HG02642 (cell line): Measurements from ENCODE around the gene KCNJ6.
"Not testable (repeated sequence)": the region's sequence is repeated elsewhere in the genome, so short reads cannot be mapped to it uniquely, and the experiment has no call there.

ENCODE experiments used
- ATAC-seq: cut with Tn5 transposase; IDR thresholded peaks from one replicate; pipeline ENCODE4 v1.9.1; 2021; ENCODE audit warnings: mild to moderate bottlenecking; ENCODE audit not compliant: unreplicated experiment, poor library complexity

Gene KCNJ6, protein sequence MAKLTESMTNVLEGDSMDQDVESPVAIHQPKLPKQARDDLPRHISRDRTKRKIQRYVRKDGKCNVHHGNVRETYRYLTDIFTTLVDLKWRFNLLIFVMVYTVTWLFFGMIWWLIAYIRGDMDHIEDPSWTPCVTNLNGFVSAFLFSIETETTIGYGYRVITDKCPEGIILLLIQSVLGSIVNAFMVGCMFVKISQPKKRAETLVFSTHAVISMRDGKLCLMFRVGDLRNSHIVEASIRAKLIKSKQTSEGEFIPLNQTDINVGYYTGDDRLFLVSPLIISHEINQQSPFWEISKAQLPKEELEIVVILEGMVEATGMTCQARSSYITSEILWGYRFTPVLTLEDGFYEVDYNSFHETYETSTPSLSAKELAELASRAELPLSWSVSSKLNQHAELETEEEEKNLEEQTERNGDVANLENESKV

DNA sequence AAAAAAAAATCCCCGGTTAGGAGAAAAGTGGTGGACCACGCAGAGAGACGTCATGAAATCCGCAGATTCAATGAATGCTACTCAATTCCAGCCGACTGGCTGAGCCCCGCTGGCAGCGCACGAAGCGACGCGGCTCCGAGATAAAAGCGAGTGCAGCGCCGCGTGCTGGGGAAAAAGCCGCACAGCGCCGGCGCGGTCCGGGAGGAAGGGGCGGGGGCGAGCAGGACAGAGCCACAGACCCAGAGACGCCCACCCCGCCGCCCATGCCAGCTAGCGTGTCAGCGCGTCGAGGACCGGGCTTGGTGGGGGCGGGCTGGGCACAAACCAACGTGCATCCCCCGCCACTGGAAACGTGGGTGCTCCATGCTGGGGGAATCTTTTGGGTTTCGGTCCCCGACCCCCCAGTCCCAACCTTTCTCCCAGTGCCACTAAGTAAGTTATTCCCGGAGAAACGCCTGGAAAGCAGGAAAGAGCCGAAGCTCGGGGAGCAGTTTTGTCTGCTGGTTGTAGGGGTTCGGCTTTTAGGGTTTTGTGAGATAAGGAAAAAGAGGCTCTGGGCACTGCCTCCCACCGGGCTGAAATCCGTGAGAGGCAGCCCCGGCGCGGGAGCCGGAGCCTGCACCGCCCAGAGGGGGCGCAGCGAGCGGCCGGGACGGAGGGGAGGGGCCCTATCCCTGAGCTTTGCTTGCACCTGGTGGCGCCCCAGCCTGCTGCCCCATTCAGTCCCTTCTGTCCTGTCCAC is at the start of gene KCNJ6:
Gene KCNJ6, minus strand, starts transcription at position 148 of the 742 bp plus-strand sequence. CDS start 75,775 bp downstream, outside the sequence.
- no peak for ATAC-seq

DNA sequence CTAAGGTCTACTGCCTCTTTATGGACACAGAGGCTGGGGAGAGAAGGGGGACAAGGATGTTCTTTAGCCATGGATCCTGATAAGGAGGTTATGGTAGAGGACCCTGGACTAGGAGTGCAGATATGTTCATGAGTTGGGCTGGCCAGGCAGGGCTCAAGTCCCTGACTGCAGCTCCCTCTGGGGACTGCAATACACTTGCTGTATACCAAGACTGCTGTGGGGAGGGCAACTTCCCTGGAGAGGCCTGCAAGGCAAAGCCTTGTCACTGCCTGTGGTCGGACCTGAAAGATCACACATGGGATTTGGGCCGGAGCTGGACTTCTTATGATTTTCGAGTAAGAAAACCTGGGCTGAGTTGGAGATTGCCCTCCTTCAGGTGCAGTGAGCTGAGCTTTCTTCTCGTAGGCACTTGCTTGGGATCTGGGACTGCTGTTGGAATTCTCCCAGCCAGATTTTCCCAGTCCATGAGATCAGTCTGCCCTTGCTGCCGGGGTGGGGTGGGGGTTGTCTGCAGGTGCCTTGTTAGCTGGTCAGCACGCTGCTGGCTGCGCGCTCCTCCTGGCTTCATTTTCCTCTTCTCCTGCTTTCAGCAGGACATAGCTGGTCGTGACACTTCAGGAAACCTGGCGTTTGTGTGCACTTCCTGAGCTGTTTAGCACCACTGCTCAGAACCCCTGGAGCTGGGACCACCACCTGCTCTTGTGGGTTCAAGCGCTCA is 49.0 kb upstream of the KCNJ6 start:
- no peak for ATAC-seq

DNA sequence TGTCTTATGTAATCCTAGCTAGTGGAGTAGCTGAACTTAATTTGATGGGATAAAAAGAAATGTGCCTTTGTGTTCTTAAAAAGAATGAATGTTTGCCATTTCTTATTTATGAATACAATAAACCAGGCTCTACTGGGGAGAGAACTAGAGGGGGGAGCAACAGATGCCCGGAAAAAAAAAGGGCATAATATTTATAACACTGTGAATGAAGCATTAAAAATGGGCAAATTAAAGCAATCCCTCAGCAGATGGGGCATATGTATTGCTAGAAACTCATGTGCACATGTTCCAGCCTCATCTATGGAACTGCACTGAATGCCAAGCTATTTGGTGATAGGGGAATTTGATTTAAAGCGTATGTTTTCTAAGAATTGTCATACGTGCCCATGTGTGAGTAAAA is 42.3 kb upstream of the KCNJ6 start:
- ATAC-seq = no peak

DNA sequence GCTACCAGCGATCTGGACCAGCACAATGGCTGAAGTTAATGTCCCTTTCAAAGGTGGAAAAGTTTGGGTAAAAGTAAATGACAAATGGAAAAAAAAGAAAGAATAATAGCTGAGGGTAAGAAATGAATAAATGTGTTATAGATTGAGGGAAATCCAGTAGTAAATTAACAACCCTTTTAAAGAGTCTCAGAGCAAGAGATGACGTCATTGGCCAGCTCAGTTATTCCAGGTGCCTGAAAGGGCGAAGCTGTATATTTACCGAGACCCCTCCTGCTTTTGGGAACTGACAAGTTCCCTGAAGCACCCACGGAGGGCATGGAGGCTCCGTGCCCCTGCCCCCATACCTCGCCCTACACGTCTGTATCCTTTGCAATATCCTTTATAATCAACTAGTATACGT is 40.5 kb upstream of the KCNJ6 start:
- no peak for ATAC-seq

DNA sequence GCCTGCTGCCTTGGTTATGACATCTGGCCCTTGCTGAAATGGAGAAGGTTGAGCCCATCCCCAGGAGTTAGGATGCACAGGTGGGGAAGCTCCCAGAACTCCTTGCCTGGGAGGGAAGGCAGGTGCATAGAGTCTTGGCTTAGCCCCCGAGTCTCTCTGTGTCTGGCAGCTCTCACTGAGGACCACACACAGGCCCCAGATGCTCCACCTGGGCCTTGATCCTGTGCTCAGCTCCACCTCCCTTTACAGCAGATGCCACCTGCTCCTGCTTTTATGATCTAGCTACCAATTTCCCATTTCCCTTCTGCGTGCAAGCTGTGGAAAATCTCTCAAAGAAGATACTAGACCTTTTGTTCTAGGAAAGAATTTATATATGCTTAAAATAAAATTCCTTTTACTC is 28.8 kb upstream of the KCNJ6 start:
- no peak for ATAC-seq

DNA sequence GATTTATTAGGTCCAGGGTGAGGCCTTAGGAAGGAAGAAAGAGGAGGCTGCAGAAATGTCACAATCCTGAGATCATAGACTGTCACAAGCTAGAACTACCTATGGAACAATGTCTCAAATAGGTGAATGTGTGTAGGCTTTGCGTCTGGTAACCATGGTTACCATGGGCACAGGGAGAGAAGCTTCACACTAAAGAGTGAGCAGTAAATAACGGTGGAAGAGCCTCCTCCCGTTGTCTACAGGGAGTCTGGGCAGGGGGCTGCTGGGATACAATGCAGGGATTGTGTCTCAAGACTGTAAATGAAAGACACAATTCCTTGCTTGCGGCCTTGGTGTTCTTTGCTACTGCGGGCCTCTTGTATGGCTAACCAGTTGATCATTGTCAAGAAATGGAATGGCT is 28.2 kb upstream of the KCNJ6 start:
- no peak for ATAC-seq

DNA sequence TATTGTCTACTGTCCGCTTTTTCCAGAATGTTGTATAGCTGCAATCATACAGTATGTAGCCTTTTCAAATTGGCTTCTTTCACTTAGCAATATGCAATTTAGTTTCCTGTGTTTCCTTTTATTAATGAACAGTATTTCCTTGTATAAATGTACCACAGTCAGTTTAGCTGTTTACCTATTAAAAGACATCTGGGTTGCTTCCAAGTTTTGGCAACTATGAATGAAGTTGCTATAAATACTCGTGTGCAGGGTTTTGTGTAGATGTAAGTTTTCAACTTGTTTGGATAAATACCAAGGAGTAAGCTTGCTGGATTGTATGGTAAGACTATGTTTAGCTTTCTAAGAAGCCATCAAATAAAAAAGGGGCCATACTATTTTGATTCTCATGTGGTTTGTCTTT is 24.4 kb upstream of the KCNJ6 start:
- no peak for ATAC-seq

DNA sequence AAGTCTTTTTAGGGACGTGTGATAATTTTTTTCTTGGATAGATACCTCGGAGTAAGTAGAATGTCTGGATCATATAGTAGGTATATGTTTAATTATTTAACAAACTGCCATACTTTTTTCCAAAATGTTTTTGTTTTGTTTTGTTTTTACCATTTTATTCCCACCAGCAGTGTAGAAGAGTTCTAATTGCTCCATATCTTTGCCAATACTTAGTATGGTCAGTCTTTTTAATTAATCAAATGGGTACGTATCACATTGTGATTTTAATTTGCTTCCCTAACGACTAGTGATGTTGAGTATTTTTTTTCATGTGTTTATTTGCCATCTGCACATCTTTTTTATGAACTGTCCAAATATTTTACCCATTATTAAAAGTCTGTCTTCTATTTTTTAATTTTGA is 23.6 kb upstream of the KCNJ6 start:
- no peak for ATAC-seq

DNA sequence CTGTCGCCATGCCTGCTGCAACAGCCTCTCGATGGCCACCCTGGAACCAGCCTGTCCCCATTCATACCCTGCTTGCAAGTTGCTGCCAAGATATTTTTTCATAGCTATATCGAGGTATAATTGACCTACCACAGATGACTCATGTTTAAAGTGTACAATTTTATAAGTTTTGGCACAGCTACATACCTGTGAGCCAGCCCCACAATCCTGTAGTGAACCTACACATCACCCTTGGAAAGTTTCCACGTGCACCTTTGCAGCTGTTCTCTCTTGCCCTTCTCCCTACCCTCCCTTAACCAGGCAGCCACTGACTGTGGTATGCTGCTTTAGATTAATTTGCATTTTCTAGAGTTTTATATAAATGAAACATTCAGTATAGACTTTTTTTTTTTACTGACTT is 23.0 kb upstream of the KCNJ6 start:
- ATAC-seq = no peak

DNA sequence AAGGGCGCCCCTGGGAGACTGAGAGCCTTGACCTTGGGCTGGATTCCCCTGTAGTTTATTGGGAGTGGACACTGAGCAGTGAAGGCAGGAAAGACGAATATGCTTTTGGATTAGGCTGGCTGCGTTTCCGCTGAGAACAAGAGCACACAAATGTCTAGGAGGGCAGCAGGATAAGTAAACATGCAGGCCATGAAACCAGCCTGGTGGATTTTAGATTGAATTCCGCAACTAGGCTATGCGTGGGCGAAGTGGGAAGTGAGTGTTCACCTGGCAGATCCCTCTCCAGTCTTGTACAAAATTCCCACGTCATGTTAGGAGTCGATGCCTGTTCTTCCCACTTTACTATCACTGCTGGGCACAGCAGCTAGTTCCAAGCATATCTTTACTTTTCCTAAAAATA is 21.4 kb upstream of the KCNJ6 start:
- no peak for ATAC-seq

DNA sequence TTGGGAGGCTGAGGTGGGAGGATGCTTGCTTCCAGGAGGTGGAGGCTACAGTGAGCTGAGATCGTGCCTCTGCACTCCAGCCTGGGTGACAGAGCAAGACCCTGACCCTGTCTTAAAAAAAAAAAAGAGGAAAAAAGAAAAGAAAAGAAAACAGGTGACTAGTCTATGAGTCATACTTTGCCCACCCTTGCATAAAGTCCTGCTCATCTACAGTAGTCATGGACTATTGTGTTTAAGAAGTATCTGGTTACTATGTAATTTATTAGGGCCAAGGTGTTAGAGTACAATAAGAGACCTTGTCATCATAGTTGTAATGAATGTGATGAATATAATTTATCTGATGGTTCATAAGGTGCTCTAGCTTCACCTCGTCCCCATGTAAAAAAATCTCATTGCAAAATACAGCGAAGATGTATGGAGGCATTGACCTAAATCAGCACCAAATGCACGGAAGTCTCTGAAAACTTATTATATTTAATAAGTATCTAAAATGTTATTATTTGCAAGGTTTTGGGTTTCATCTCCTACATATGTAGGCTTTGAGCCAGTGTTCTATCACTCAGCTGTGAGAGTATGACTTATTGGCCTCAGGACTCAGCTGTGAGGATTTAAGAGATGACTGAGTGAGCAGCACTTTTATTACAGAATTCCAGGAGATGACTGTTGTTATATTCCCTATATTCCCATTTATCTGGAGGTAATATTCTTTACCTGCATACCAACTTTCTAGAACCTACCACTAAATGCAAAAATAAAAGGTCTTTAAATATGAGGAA is 19.9 kb upstream of the KCNJ6 start:
- ATAC-seq = no peak

DNA sequence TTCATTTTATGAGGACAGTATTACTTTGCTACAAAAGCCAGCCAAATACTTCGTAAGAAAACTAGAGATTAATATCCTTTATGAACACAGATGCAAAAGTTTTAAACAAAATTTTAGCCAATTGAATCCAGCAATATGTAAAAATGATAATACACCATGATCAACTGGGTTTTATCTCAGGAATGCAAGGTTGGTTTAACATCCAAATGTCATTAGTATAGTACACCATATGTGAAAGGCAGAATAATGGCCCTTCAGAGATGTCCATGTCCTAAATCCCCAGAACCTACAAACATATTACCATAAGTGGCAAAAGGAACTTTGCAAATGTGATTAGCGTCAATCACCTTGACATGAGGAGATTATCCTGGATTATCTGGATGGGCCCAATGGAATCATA is 16.7 kb upstream of the KCNJ6 start:
- no peak for ATAC-seq

DNA sequence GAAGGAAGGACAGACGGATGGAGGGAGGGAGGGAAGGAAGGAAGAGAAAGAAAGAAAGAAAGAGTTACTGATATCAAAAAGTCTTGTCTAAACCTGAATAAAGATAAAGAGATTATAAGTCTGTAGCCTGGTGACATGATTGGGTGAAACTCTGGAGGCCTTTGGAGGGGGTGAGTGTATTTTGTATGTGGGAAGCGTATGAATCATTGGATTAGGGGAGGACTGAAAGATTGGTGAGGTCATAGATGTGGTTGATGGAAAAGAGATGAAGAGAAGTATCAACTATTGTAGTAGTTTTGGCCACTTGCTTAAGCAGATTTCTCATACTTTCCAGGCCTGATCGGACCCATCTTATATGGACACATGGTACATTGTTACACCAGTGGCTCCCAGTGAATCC is 11.5 kb upstream of the KCNJ6 start:
- no peak for ATAC-seq

DNA sequence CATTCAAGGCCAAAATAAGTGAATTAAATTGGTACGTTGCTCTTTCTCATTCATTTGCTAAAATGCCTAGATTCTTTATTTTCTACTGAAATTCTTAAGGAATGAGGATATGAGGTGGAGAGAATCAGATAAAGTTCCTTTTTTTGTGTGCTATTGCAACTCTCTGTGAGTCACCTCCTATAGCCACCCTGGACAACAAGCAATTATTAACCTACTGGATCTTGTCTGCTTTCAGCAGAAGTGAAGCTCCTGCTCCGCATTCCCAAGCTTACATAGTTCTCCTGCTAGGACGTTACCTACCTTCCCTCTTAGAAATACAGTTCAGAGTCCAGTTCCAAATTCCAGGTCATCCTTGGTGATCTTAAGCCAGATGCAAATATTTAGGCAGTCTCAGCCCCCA is 4.8 kb upstream of the KCNJ6 start:
- no peak for ATAC-seq

DNA sequence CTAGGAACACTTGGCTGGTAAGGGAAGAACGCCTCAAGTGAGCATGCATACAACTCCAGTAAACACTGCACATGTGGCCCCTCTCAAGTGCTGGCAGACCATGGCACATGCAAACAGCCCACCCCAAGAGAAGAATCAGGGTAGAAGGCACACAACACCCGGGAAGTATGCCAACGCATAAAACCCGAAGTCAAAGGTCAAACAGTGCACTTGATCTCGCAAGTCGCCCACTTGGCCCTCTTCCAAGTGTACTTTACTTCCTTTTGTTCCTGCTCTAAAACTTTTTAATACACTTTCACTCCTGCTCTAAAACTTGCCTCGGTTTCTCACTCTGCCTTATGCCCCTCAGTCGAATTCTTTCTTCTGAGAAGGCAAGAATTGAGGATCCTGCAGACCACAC is 4.0 kb upstream of the KCNJ6 start:
- not testable (repeated sequence) for ATAC-seq

DNA sequence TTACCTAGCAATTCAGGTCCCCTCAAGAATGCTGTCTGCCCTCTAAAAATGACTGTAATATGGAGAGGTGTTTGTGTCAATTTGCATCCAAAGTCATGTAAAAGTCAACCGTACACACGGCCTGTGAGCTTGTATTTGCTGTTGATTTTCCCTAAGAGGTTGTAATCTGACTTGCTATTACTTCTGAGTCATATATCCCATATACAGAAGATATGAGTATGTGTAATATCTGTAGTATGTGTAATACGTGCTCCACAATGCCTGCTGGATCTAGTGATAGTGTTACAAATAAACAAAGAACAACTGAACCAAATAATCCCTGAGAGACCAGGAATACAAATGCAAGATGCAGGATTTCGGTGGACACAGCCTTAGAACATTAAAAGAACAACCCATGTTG is 1.4 kb upstream of the KCNJ6 start:
- ATAC-seq = no peak

DNA sequence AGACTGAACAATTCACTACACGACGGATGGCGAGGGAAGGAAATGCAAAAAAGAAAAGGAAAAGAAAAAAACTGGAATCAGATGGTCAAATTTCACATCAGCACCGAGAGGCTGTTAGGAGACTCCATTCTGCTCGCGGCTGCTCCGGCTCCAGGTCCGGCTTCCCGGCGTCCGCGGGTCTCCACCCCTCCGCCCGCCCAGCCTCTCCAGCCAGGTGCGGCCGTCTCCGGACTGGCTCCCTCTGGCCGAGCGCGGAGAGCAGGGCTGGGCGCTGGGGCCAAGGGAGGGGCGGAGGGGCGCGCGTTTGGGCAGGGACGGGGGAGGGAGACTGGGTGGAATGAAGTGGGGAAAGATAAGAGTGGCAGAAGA is 332 bp downstream of the KCNJ6 start:
- no peak for ATAC-seq

DNA sequence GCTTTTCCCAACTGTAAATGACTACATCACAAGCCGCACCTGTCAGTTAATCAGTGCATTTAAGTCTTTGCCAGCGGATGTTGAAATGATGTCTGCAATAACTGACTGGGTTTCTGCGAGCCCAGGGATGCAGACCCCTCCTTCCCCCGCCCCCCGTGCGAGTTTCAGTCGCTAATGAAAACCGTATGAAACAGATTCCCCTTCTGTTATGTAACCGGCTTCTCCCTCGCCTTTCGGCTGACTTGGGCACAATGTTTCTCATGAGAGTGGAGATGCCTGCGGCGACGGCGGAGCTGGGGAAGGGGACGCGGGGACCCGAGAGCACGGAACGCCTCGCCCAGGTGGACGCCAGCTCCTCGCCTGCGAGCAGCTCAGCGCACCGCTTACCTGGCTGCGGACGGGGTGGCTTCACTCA is 753 bp downstream of the KCNJ6 start:
- no peak for ATAC-seq

DNA sequence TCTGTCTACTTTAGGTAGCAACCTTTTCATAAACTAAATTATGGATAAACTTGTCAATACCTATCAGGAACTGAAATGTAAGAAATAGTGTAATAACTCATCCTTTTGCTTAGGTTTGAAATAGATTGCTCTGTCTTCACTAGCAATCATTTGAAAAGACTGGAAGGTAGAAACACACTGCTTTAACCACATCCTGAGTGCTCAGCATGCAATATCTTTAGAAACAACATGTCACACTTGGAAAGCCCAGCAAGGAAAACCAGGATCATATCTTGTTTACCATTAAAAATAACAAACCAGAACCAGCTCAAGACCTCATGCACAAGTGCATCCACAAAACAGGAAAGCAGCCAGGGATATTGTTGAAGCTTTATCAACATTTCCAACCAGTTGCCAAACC is 3.6 kb downstream of the KCNJ6 start:
- no peak for ATAC-seq

DNA sequence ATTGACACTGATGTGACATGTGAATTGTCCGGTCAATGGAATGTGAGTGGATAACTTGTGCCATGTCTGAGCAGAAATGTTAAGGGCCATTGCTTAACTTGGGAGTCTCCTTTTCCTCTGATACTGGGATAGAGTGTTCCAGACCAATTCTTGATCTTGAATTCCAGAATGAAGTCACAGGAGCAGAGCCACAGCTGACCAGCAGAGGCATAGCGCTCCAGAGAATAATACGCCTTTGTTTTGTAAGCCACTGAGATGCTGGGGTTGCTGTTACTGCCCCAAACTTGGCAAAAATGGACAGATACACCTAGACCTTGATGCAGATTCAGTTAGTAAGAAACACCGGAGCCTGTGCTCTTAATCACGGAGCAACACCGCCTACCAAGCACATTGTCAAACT is 6.3 kb downstream of the KCNJ6 start:
- ATAC-seq = no peak

DNA sequence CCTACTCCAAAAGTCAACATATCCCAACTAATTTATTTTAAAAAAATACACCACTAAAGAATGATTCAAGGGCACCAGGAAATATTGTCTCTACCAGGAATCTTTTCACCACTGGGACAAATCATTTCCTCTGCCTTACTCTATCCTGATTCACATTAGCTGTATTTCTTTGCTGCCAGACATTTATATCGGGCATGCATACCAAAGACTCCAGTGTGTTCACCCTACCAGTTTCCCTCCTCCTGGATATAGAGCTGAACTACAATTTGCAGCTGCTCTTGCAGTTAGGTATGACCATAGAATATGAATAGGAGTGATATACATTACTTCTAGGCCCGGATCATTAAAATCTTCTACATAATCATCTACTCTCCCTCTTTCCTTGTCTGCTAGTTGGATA is 7.6 kb downstream of the KCNJ6 start:
- no peak for ATAC-seq
